Measurements from ENCODE around the gene HPDL. TPM values are rescaled to one million over a fixed set of nuclear protein-coding genes. Genes with fewer than 3 reads are reported as not detected.
A peak's percentile ranks its signal among the peaks of the same experiment; 100 is the strongest.

The HPDL gene
- total RNA-seq, 1 experiment from 2014 or later, result not detected

GRCh38 chr1:45322486-45323040 is 4.1 kb upstream of the HPDL start:
- DNase-seq (ENCODE audit: low read depth), result no peak

- no peak for DNase-seq (ENCODE audit: low read depth)
These were observed 716 bp upstream of the HPDL start for GRCh38 chr1:45325851-45326506.

GRCh38 chr1:45327644-45328515 is 1.2 kb downstream of the HPDL start:
- no peak for DNase-seq (ENCODE audit: low read depth)

- DNase-seq (ENCODE audit: low read depth), result no peak
These were observed 2.0 kb downstream of the HPDL start for GRCh38 chr1:45328680-45329079.

GRCh38 chr1:45329445-45329844 is 2.8 kb downstream of the HPDL start:
- DNase-seq (ENCODE audit: low read depth), result no peak

GRCh38 chr1:45331436-45332345 is 5.0 kb downstream of the HPDL start:
- no peak for DNase-seq (ENCODE audit: low read depth)

GRCh38 chr1:45332346-45332720 is 5.6 kb downstream of the HPDL start:
- no peak for DNase-seq (ENCODE audit: low read depth)

- DNase-seq (ENCODE audit: low read depth), result no peak
These were observed 7.9 kb downstream of the HPDL start for GRCh38 chr1:45334308-45335245.

- no peak for DNase-seq (ENCODE audit: low read depth)
These were observed 9.2 kb downstream of the HPDL start for GRCh38 chr1:45335855-45336324.

- peak; percentile 23 for DNase-seq (ENCODE audit: low read depth)
These were observed 11.1 kb downstream of the HPDL start for GRCh38 chr1:45337630-45338325.

GRCh38 chr1:45339789-45340558 is 13.3 kb downstream of the HPDL start, which contains the start of the genes MUTYH and TOE1:
Gene MUTYH (minus strand): TSS chr1:45340440. CDS start chr1:45334505, 5,935 bp downstream.
Gene TOE1 (plus strand): TSS chr1:45340170. CDS start chr1:45340253, 83 bp downstream.
- peak; percentile 99 for DNase-seq (ENCODE audit: low read depth)

GRCh38 chr1:45340816-45341466 is 14.2 kb downstream of the HPDL start:
- peak; percentile 26 for DNase-seq (ENCODE audit: low read depth)

- DNase-seq (ENCODE audit: low read depth), result no peak
These were observed 17.8 kb downstream of the HPDL start for GRCh38 chr1:45344499-45344898.

- DNase-seq (ENCODE audit: low read depth), result no peak
These were observed 18.3 kb downstream of the HPDL start for GRCh38 chr1:45345014-45345413.

- DNase-seq (ENCODE audit: low read depth), result no peak
These were observed 19.8 kb downstream of the HPDL start for GRCh38 chr1:45346473-45346872.

GRCh38 chr1:45348020-45348419 is 21.3 kb downstream of the HPDL start:
- no peak for DNase-seq (ENCODE audit: low read depth)

- DNase-seq (ENCODE audit: low read depth), result no peak
These were observed 21.9 kb downstream of the HPDL start for GRCh38 chr1:45348609-45348965.

- DNase-seq (ENCODE audit: low read depth), result no peak
These were observed 22.4 kb downstream of the HPDL start for GRCh38 chr1:45348966-45349677.
